CD8-positive, alpha-beta memory T cell (primary cell): Measurements from ENCODE around the gene KLHDC10. TPM values are rescaled to one million over a fixed set of nuclear protein-coding genes. Genes with fewer than 3 reads are reported as not detected.
"Not testable (repeated sequence)": the region's sequence is repeated elsewhere in the genome, so short reads cannot be mapped to it uniquely, and the experiment has no call there.

Experiments
- CTCF ChIA-PET: fragments of 350-600 bp; sonication (Branson Sonifier 250); formaldehyde crosslinking; loops from one replicate; lab custom pipeline; 2021; ENCODE audit warnings: antibody characterized with exemption; lab: Charles Lee
- POLR2A ChIA-PET: fragments of 350-600 bp; sonication (Branson Sonifier 250); formaldehyde crosslinking; loops from one replicate; lab custom pipeline; 2021; ENCODE audit warnings: antibody characterized with exemption; lab: Charles Lee
- DNase-seq, 5 donors: peaks; one replicate each; pipeline versions ENCODE4 v3.0.0 to v3.0.0-alpha.2; 2020 to 2022; ENCODE audit warnings: mixed read lengths in 1 of 5
- H3K27ac ChIP-seq: one replicate; pipeline ENCODE4 v1.7.0; 2013; ENCODE audit warnings: low read depth, mild to moderate bottlenecking, low read length, moderate library complexity
- H3K27me3 ChIP-seq: 2 replicates; pipeline ENCODE4 v1.7.0; 2013; ENCODE audit warnings: low read length, mild to moderate bottlenecking; ENCODE audit not compliant: insufficient read depth, poor library complexity, severe bottlenecking
- H3K36me3 ChIP-seq: 2 replicates; pipeline ENCODE4 v1.7.0; 2013; ENCODE audit warnings: mild to moderate bottlenecking, low read length, moderate library complexity; ENCODE audit not compliant: insufficient read depth
- H3K4me1 ChIP-seq: 2 replicates; pipeline ENCODE4 v1.7.0; 2013; ENCODE audit warnings: mild to moderate bottlenecking, low read length, moderate library complexity; ENCODE audit not compliant: insufficient read depth
- H3K4me3 ChIP-seq: 2 replicates; pipeline ENCODE4 v1.7.0; 2013; ENCODE audit warnings: mild to moderate bottlenecking, low read length
- H3K9me3 ChIP-seq: 2 replicates; pipeline ENCODE4 v1.7.0; 2013; ENCODE audit warnings: mild to moderate bottlenecking, low read length
- H3K27ac Mint-ChIP-seq, 8 donors: one replicate each; pipeline ENCODE4 v1.8.0; 2020 to 2021; ENCODE audit warnings: mixed read lengths in 8 of 8, mild to moderate bottlenecking in 6 of 8, inconsistent platforms in 3 of 8, moderate library complexity in 3 of 8
- H3K27me3 Mint-ChIP-seq, 2 donors: one replicate each; pipeline ENCODE4 v1.8.0; 2020 to 2021; ENCODE audit warnings: mixed read lengths in 2 of 2, mild to moderate bottlenecking in 1 of 2, moderate library complexity in 1 of 2
- H3K36me3 Mint-ChIP-seq, 3 donors: one replicate each; pipeline ENCODE4 v1.8.0; 2020 to 2021; ENCODE audit warnings: mixed read lengths in 3 of 3, inconsistent platforms in 1 of 3, mild to moderate bottlenecking in 1 of 3
- H3K4me1 Mint-ChIP-seq, 3 donors: one replicate each; pipeline ENCODE4 v1.8.0; 2020 to 2021; ENCODE audit warnings: mixed read lengths in 3 of 3, inconsistent platforms in 1 of 3, mild to moderate bottlenecking in 1 of 3
- H3K4me3 Mint-ChIP-seq, 7 donors: one replicate each; pipeline ENCODE4 v1.8.0; 2020 to 2021; ENCODE audit warnings: mixed read lengths in 7 of 7, mild to moderate bottlenecking in 6 of 7, moderate library complexity in 4 of 7, inconsistent platforms in 2 of 7
- H3K9me3 Mint-ChIP-seq, 5 donors: one replicate each; pipeline ENCODE4 v1.8.0; 2020 to 2022; ENCODE audit warnings: mixed read lengths in 5 of 5, mild to moderate bottlenecking in 3 of 5, moderate library complexity in 2 of 5, inconsistent platforms in 1 of 5
- polyA plus RNA-seq: library from polyadenylated mRNA; unstranded; fragments of 300-500 nt; fragmentation: Illumina TruSeq; gene quantifications from one replicate; pipeline ENCODE4 v1.2.3, GENCODE V29; 2021
- total RNA-seq, 2 experiments: library from RNA; stranded (reverse); gene quantifications; one replicate each; pipeline ENCODE4 v1.2.3, GENCODE V29; 2021

KLHDC10 gene
- total and polyA plus RNA-seq, 3 experiments from 2014 or later, result 2.2 to 19.2 (median 18.7) TPM

DNA sequence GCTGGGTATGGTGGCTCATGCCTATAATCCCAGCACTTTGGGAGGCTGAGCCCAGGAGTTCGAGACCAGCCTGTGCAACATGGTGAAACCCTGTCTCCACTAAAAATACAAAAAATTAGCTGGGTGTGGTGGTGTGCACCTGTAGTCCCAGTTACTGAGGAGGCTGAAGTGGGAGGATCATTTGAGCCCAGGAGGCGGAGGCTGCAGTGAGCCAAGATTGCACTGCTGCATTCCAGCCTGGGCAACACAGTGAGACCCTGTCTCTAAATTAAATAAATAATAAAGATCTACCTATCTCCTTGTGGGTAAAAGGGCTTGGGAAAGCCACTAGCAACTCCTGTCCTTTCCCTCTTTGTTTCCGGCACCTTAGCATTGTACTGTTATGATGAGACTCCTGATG is 56.5 kb downstream of the KLHDC10 start:
- H3K27ac Mint-ChIP-seq, POLR2A ChIA-PET, CTCF ChIA-PET, H3K4me1 ChIP-seq, H3K9me3 ChIP-seq, H3K4me1 Mint-ChIP-seq, DNase-seq, H3K4me3 ChIP-seq, H3K4me3 Mint-ChIP-seq, H3K27ac ChIP-seq, H3K27me3 ChIP-seq, H3K9me3 Mint-ChIP-seq, H3K27me3 Mint-ChIP-seq: not testable (repeated sequence)
- peaks cover 25 to 84% (median 30%) of the 10 kb centered on the region in 3 donors for H3K36me3 Mint-ChIP-seq
- H3K36me3 ChIP-seq, result peaks cover 25% of the 10 kb centered on the region

DNA sequence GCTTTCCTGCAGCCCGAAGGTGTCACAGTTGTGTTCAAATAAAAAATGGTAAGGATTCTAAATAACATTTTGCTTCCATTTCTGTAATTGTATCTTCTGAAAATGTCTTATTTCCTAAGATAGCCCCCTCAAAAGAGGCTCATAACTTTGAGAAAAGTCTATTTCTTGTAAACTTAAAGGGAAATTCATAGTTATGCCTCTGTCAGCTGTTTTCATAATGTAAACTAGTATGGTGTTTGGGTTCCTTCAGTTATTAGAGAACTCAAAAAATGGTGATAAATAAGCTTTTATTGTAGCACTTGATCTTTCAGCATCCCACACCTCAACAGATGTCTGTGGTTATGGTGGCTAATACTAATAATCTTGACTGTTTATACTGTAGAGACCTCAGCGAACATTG is 57.1 kb downstream of the KLHDC10 start:
- ChIA-PET CTCF (no interaction called here), POLR2A (no interaction called here)
- no peaks in the 10 kb centered on the region for H3K4me1 ChIP-seq
- DNase-seq, result no peak
- Mint-ChIP-seq H3K9me3 (no peaks in the 10 kb centered on the region), H3K4me1 (no peaks in the 10 kb centered on the region), H3K27me3 (no peaks in the 10 kb centered on the region), H3K36me3 (peaks cover 20 to 83% (median 30%) of the 10 kb centered on the region in 3 donors), H3K4me3 (no peak overlapping the region), H3K27ac (no peak overlapping the region)
- H3K9me3 ChIP-seq, result no peaks in the 10 kb centered on the region
- H3K36me3 ChIP-seq, result peaks cover 20% of the 10 kb centered on the region
- no peaks in the 10 kb centered on the region for H3K27me3 ChIP-seq
- no peak overlapping the region for H3K27ac ChIP-seq
- H3K4me3 ChIP-seq, result no peak overlapping the region

DNA sequence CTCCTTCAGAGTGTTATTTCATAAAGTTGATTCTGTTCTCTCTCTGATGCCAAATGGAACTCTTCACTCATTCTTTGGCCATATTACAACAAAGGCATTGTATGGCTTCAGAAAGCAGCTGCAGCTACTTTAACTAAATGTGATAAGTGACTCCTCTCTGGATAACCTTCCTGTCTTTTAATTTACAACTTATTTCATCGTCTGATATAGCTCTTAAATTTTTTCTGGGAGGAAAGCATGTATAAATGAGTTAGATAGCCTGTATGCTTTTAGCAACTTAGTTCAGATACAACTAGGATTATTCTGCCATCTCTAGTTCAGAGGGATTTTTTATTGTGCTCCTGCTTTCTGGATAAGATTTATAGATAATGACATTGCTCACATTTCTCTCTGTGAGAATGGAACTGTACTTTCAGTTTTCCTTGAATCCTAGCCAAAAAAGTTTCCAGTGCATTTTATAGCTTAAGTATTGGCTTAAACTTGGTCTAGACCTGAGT is 57.5 kb downstream of the KLHDC10 start:
- Mint-ChIP-seq H3K27ac (no peak overlapping the region), H3K4me1 (no peaks in the 10 kb centered on the region), H3K36me3 (peaks cover 15 to 82% (median 26%) of the 10 kb centered on the region in 3 donors), H3K27me3 (no peaks in the 10 kb centered on the region), H3K4me3 (no peak overlapping the region), H3K9me3 (no peaks in the 10 kb centered on the region)
- ChIA-PET POLR2A (no interaction called here), CTCF (no interaction called here)
- no peaks in the 10 kb centered on the region for H3K27me3 ChIP-seq
- DNase-seq, result no peak
- no peak overlapping the region for H3K27ac ChIP-seq
- H3K36me3 ChIP-seq, result peaks cover 15% of the 10 kb centered on the region
- no peak overlapping the region for H3K4me3 ChIP-seq
- H3K4me1 ChIP-seq, result no peaks in the 10 kb centered on the region
- no peaks in the 10 kb centered on the region for H3K9me3 ChIP-seq

DNA sequence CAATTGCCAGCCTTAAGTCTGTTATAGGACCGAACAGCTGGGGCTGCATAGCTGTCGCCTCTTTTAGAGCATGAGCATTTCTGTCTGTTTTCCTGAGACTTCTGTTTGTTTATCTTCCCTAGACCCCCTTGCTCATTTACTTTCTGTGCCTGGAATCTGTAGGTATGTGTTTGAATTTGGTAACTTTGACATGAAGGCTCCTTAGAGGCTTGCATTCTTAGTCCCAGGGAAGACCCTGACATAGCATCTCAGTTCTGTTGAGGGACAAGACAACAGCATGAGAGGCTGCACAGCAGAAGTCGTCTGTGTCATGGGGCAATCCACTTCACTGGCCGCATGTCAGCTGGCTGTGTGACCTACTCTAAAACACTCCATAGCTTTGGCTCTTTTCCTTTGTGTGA is 58.7 kb downstream of the KLHDC10 start:
- no peak for DNase-seq
- Histone ChIP-seq H3K9me3 (no peaks in the 10 kb centered on the region), H3K4me1 (no peaks in the 10 kb centered on the region), H3K27ac (peak overlapping the region; percentile 17), H3K4me3 (no peak overlapping the region), H3K36me3 (peaks cover 18% of the 10 kb centered on the region), H3K27me3 (no peaks in the 10 kb centered on the region)
- Mint-ChIP-seq H3K27me3 (no peaks in the 10 kb centered on the region), H3K4me1 (no peaks in the 10 kb centered on the region), H3K4me3 (no peak overlapping the region), H3K27ac (peak overlapping the region in 2 of 8 donors; percentile 10 to 54), H3K9me3 (no peaks in the 10 kb centered on the region), H3K36me3 (peaks cover 13 to 84% (median 26%) of the 10 kb centered on the region in 3 donors)
- ChIA-PET CTCF (no interaction called here), POLR2A (no interaction called here)

DNA sequence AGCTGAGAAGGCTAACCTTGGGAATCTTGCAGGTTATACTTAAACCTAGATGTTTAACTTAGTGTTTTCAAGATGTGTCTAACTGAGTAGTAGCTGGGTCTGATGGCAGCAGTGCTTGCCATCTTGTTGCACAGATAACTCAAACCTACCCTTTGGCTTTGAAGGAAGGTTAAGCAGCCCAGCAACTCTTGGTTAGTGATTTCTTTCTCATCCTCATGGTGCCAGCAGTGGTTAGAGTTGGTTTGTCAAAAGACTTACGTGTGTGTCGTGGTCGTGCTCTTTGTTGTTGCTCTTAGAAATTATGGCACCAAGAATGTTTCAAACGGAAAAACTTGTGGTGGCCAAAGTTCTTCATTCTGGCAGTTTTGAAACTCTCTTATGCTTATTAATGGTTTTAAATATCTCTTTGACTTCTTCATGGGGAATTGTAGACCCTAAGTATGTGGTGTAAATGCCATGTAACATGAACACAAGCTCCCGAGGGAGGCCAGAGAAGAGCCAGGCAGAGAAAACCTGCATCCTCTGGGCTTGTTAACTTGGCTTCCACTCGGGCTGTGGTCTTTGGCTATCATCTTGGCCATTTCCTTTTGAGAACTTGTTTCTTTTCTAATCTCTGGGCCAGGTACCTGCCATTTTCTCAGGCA is 61.0 kb downstream of the KLHDC10 start:
- Mint-ChIP-seq H3K36me3 (peaks cover 13 to 87% (median 32%) of the 10 kb centered on the region in 3 donors), H3K4me3 (no peak overlapping the region), H3K4me1 (peaks cover 7 to 10% (median 10%) of the 10 kb centered on the region in 3 donors), H3K27me3 (no peaks in the 10 kb centered on the region), H3K9me3 (no peaks in the 10 kb centered on the region), H3K27ac (peak overlapping the region in 1 of 8 donors; percentile 22)
- Histone ChIP-seq H3K27ac (peak overlapping the region; percentile 28), H3K36me3 (peaks cover 17% of the 10 kb centered on the region), H3K27me3 (no peaks in the 10 kb centered on the region), H3K9me3 (no peaks in the 10 kb centered on the region), H3K4me1 (peaks cover 2% of the 10 kb centered on the region), H3K4me3 (no peak overlapping the region)
- POLR2A ChIA-PET, result no interaction called here
- no peak for DNase-seq
- CTCF ChIA-PET, result interaction anchor here (1.1 kb wide), 1 partner anchor 61 kb away, joined by 3 read pairs; the partner anchor contains the start of gene KLHDC10

DNA sequence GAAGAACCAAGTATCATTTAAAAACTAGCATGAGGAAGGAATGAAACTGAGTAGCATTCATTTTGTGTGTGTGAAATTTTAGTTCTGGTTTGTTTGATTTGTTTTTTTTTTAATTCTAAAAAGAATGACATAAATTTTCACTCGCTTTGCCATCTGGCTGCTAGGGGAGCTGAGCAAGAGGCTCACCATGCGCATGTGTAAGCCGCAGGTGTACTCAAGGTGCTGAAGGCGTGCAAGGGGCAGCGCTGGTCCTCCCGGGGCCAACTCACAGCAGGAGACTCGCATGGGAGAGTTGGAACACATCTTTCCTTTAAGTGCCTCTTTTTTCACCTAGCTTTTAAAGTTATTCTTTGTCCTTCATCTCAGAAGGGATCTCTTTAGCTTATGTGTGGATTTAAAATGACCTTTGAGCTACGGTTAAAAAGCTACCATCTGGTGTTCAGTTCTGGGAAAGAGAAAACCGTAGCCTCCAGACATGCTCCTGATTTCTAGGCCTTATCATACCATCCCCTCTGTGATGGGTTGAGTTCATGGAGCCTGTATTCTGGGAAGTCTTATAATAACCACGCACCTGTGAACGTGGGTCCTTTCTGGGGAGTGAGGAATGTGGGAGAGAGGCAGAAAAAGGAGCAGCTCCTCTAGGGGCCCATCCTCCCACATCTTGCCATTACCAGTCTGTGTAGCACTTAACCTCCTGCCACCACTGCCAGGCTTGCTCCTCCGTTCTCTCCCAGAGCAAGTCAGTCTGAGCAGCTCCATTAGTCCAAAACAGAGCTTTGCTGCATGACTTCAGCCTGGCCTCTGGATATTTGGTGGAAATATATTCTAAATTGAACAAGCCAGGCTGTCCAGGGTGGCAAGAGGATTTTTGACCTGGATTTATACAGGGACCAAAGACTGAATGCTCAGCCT is 61.9 kb downstream of the KLHDC10 start:
- Mint-ChIP-seq H3K27me3 (no peaks in the 10 kb centered on the region), H3K4me3 (no peak overlapping the region), H3K36me3 (peaks cover 11 to 83% (median 31%) of the 10 kb centered on the region in 3 donors), H3K4me1 (peaks cover 9 to 19% (median 15%) of the 10 kb centered on the region in 3 donors), H3K27ac (no peak overlapping the region), H3K9me3 (no peaks in the 10 kb centered on the region)
- ChIA-PET POLR2A (no interaction called here), CTCF (interaction anchor here (1.1 to 1.5 kb wide), 2 partner anchors 29 to 62 kb away, joined by 3 read pairs; partner anchors contain the start of gene KLHDC10)
- Histone ChIP-seq H3K27me3 (no peaks in the 10 kb centered on the region), H3K27ac (peak overlapping the region; percentile 28), H3K9me3 (no peaks in the 10 kb centered on the region), H3K36me3 (peaks cover 17% of the 10 kb centered on the region), H3K4me1 (peaks cover 11% of the 10 kb centered on the region), H3K4me3 (no peak overlapping the region)
- DNase-seq, result no peak

DNA sequence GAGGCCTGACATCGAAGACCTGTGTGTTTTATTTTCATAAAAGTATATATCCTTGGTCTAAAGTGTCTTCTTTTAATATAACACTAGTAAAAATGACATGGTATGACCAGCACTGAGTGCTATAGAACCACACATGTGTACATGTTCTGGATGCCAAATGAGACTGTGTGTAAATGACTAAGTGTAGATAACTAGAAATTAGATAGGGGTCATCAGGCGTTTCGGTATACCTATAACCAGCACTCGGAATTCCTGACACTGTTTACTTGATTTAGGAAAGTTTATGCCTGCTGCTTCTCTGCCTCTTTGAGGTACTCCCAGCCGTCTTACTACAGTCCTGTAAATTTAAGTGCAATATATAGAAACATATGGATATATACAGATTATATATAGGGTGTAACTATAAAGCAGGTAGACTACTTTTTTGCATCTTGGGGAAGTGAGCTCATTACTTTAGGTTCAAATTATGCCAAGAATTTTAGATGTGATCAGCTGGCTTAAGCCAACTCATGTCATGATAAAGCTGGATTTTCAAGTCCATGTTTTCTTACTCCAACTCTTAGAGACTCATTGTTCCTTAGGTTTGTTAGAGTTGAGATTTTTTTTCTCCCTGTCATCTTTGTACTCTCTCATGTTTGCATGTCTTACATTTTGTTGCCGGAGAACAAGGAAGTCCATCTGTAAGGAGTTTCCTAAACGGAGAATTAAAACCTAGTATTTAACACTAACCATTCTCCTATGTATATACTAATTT is 62.9 kb downstream of the KLHDC10 start:
- CTCF ChIA-PET, result interaction anchor here (1.5 kb wide), 1 partner anchor 28 kb away, joined by 3 read pairs; no protein-coding TSS in a partner anchor
- peaks cover 13% of the 10 kb centered on the region for H3K4me1 ChIP-seq
- H3K27ac ChIP-seq, result no peak overlapping the region
- H3K27me3 ChIP-seq, result no peaks in the 10 kb centered on the region
- Mint-ChIP-seq H3K27me3 (no peaks in the 10 kb centered on the region), H3K27ac (no peak overlapping the region), H3K4me3 (no peak overlapping the region), H3K9me3 (no peaks in the 10 kb centered on the region), H3K36me3 (peaks cover 10 to 78% (median 28%) of the 10 kb centered on the region in 3 donors), H3K4me1 (peaks cover 9 to 19% (median 15%) of the 10 kb centered on the region in 3 donors)
- POLR2A ChIA-PET, result no interaction called here
- no peak overlapping the region for H3K4me3 ChIP-seq
- H3K9me3 ChIP-seq, result no peaks in the 10 kb centered on the region
- DNase-seq, result no peak
- H3K36me3 ChIP-seq, result peaks cover 17% of the 10 kb centered on the region
